GM18907 (cell line): ENCODE measurements around the gene LTO1.
A peak's percentile ranks its signal among the peaks of the same experiment; 100 is the strongest.

Experiments
- ATAC-seq: cut with Tn5 transposase; IDR thresholded peaks from one replicate; pipeline ENCODE4 v1.9.1; 2021; ENCODE audit warnings: mild to moderate bottlenecking, moderate library complexity; ENCODE audit not compliant: unreplicated experiment

LTO1 gene

GRCh38 chr11:69674886-69675714, at the start of gene LTO1:
Gene LTO1, minus strand, starts transcription at chr11:69675353. Its CDS starts 114 bp downstream, at chr11:69675239.
- peak; percentile 81 for ATAC-seq

DNA sequence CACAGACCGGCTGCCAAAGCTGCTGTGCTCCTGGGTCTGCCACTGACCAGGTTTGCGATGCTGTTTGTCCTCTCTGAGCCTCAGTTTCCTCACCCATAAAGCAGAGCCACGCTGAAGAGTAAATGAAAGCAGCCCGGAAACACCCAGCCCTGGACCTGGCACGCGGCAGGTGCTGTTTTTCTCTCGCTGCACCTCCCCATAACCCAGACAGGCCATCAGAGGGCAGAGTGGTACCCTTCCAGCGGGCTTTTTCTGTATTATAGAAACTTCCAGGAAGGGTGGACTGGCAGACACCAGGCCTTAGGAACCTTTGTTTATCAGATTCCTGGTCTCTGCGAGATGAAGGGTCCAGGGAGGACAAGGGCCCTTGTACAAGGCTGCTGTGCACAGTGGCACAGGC, 46.6 kb upstream of the LTO1 start:
- ATAC-seq, result no peak

GRCh38 chr11:69721106-69721505, 46.0 kb upstream of the LTO1 start:
- ATAC-seq, result no peak

DNA sequence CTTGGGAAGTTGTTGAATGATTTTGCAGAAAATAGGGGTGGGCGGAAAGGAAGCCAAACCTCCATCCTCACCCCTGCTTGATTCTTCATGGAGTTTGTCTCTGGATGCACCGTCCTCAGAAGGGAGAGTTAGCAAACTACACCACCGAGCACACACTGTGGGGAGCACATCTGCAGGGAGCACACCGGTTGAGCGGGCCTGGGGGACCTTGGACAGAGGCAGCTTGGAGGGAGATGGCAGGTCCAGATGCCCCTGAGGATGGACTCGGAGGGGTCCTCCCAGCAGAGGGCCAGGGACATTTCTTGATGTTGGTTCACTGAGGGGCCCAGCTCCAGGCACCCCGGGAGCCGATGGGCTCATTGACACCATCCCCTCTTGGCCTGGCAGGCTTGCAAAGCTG, 43.8 kb upstream of the LTO1 start:
- no peak for ATAC-seq

DNA sequence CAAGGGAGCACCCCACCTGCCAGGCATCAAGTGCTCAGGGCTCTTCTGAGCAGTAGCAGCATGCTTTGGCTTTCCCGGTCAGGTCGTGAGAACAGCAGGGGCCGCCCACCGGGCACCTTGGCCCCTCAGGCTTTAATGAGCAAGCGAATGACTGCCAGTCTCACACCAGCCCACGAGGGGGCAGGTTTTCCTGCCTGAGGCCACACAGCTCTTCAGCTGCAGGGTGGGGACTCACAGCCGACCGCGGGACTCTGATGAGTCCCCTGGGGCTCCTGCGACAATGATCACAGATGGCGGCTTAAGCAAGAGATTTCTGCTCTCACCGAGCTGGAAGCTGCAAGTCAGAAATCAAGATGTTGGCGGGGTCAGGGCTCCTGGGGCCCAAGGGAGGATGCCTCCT, 43.0 kb upstream of the LTO1 start:
- no peak for ATAC-seq

DNA sequence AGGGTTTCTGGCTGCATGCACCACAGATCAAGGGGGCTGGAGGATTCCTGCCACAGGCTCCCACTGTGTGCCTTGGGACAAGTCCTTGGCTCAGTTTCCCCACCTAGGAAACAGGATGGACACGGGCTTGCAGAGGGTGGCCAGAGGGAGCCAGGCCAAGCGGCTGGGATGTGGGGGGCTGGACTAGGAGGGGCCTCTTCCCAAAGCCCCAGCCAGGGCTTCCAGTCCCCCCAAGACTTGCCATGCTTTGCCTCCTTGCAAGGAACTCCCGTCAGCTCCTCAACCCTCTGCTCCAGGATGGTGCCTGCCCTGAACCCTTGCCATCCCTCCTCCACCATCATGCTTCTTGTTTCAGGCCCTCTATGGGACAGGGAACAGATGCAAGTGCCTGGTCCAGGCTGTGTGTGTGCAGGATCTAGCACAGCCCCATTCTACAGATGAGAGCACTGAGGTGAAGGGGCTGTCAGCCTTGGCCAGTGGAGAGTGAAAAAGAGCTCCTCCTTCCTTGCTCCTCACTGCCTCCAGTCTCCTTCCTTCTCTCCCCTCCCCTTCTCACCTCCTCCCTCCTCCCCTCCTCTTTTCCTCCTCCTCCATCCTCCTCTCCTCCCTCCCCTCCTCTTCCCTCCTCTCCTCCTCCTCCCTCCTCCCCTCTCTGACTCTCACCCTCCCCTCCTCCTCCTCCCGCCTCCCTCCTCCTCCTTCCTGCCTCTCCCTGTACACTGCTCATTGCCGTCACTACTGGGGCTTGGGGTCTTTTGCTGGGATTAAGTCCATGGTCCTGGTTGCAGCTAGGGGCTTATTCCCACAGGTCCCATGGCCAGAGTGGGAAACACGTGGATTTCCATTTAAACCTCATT, 42.0 kb upstream of the LTO1 start:
- ATAC-seq, result no peak

GRCh38 chr11:69716099-69716498, 40.9 kb upstream of the LTO1 start:
- no peak for ATAC-seq

GRCh38 chr11:69715446-69715845, 40.3 kb upstream of the LTO1 start:
- no peak for ATAC-seq

- no peak for ATAC-seq
Observed at GRCh38 chr11:69711822-69712801, 37.0 kb upstream of the LTO1 start.

- no peak for ATAC-seq
Observed at GRCh38 chr11:69708736-69709401, 33.7 kb upstream of the LTO1 start.

- ATAC-seq, result no peak
Observed at GRCh38 chr11:69707176-69707575, 32.0 kb upstream of the LTO1 start.

GRCh38 chr11:69705901-69706787, 31.0 kb upstream of the LTO1 start:
- ATAC-seq, result no peak

DNA sequence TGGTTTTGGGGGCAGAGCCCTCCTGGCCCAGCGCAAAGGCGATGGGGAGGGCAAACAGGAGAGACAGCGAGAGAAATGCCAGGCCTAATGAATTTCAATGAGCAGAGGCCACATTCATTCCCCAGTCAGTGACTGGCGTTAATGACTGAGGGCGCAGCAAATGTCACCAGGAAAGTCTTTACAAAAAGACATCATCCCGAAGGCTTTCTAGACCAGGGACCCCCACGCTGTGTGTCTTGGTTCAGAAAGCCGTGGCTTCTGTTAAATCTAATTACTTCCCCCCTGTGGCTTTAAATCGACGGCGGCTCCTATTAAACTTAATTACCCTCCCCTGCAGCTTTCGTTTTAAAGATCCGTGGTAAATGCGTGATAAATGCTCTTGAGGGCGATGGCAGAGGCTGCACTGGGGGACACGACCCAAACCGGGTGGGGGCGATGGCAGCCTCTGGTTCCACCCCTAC, 30.2 kb upstream of the LTO1 start:
- no peak for ATAC-seq

DNA sequence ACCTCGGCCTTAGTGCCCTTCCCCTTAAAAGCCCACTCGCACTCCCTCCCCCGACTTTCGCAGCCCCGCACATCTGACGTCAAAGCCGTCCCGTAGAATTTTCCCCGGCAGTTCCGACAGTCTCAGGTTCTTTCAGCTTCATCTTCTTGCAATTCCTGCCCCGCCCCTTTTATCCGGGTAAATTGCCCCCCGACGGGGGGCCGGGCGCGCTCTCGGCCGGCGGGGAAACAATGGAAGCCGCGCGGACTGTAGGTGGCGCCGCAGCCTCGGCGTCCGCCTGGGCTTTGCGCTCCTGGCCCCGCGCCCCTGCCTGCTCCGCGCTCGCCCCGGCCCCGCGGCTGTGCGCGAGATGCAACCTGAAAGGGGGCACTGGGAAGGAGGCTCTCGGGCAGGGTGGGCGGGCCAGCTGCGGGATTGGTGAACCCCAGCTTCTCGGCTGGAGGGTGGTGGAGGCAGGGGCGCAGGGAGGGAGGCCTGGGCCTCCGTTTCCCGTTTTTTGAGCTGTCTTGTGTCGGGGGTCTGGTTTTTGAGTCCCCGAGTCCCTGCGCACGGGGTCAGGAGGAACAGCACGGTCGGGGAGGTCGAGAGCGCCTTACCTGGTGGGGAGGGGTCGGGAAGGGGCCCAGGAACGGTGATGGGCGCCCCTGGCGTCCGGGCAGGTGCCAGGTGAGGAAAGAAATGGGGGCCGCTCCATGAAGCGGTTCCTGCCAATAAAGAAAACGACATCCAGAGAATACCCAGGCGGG, 29.5 kb upstream of the LTO1 start:
- no peak for ATAC-seq

GRCh38 chr11:69703768-69704507, 28.8 kb upstream of the LTO1 start, which contains the start of gene FGF19:
Gene FGF19, minus strand, starts transcription at chr11:69704022. Its CDS starts 146 bp downstream, at chr11:69703876.
- no peak for ATAC-seq

DNA sequence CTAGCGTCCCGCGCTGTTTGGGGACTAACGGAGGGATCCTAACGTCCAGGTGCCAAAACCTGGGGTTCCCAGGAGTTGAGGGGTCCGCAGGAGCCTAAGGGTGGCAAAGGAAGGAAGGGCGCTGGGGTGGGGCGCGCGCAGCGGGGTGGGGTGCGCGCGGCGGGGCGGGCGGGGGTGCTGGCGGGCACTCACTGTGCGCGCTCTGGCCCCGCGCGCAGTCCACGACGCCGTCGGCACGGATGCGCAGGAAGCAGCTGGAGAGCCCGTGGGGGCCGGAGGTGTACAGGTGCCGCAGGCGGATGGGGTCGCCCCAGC, 28.3 kb upstream of the LTO1 start:
- no peak for ATAC-seq

- no peak for ATAC-seq
Observed at GRCh38 chr11:69702769-69703452, 27.8 kb upstream of the LTO1 start.
